Breast epithelium (tissue), 4 donors: ENCODE data around the gene SQSTM1. TPM values are rescaled to one million over a fixed set of nuclear protein-coding genes. Genes with fewer than 3 reads are reported as not detected.

Experiments
- DNase-seq, 2 donors: peaks; one replicate each; pipeline ENCODE4 v3.0.0-alpha.2; 2019; ENCODE audit warnings: low spot score in 2 of 2
- H3K27ac ChIP-seq, 2 donors: fragments of 200-600 bp; sonication (generic) in 1 of 2; one replicate each; pipeline ENCODE4 v1.5.1; 2016 to 2019; ENCODE audit warnings: mild to moderate bottlenecking in 1 of 2
- H3K27me3 ChIP-seq, 2 donors: fragments of 200-600 bp; sonication (generic) in 1 of 2; one replicate each; pipeline versions ENCODE4 v1.5.1 to v1.6.0; 2017 to 2019; ENCODE audit warnings: control low read depth in 1 of 2, mild to moderate bottlenecking in 1 of 2
- H3K36me3 ChIP-seq: fragments of 200-600 bp; one replicate; pipeline ENCODE4 v1.5.1; 2019
- H3K4me1 ChIP-seq, 2 donors: fragments of 200-600 bp; sonication (generic); one replicate each; pipeline ENCODE4 v1.5.1; 2016 to 2019; ENCODE audit warnings: control low read depth in 1 of 2
- H3K4me3 ChIP-seq, 3 donors: fragments of 200-600 bp; sonication (generic); 1 replicate in 2 of 3; 2 replicates in 1 of 3; pipeline ENCODE4 v1.5.1; 2016 to 2019; ENCODE audit warnings: mild to moderate bottlenecking in 3 of 3, moderate library complexity in 2 of 3
- H3K9me3 ChIP-seq, 2 donors: fragments of 200-600 bp; sonication (generic) in 1 of 2; one replicate each; pipeline ENCODE4 v1.5.1; 2016 to 2019; ENCODE audit warnings: control low read depth in 1 of 2
- CTCF ChIP-seq, 3 donors: fragments of 450-650 bp; IDR thresholded peaks; one replicate each; pipeline ENCODE4 v1.5.1; 2016 to 2017; ENCODE audit warnings: antibody characterized with exemption in 3 of 3, mild to moderate bottlenecking in 3 of 3, moderate library complexity in 3 of 3
- POLR2A ChIP-seq: fragments of 450-650 bp; IDR thresholded peaks from one replicate; pipeline ENCODE4 v1.6.1; 2016; ENCODE audit warnings: antibody characterized with exemption, mild to moderate bottlenecking, moderate library complexity
- POLR2AphosphoS5 ChIP-seq, 3 donors: sonication (generic); formaldehyde crosslinking; IDR thresholded peaks; one replicate each; pipeline ENCODE4 v1.6.1; 2017; ENCODE audit warnings: antibody characterized with exemption in 3 of 3
- intact Hi-C: fragments of 100-400 bp; cut with DNase I; formaldehyde crosslinking; loops from one replicate; pipeline ENCODE4 v1.15.1; 2023; ENCODE audit warnings: low total_unique reads
- total RNA-seq, 3 donors: library from RNA; depleted of rRNA; stranded (reverse); fragments of >200 nt; gene quantifications; one replicate each; pipeline ENCODE4 v1.1.0, GENCODE V29; 2016

The SQSTM1 gene
- total RNA-seq, 3 donors from 2014 or later: 407 to 695 (median 462) TPM

- Histone ChIP-seq H3K27me3 (no peaks in the 10 kb centered on the region), H3K27ac (peak overlapping the region; percentile 17 to 32), H3K4me1 (no peaks in the 10 kb centered on the region), H3K4me3 (no peak overlapping the region), H3K9me3 (no peaks in the 10 kb centered on the region), H3K36me3 (peaks cover 18% of the 10 kb centered on the region)
- DNase-seq: no peak
- intact Hi-C loops: no loop called here
- no peak for TF ChIP-seq CTCF (IDR thresholded peaks at IDR 0.05)
- TF ChIP-seq POLR2A: no peak
- TF ChIP-seq POLR2AphosphoS5 (IDR thresholded peaks at IDR 0.05): peak in 1 of 3 donors; percentile 9
Measured at GRCh38 chr5:179837076-179838011, 16.6 kb downstream of the SQSTM1 start.

GRCh38 chr5:179839328-179840256, 18.9 kb downstream of the SQSTM1 start:
- peaks cover 5% of the 10 kb centered on the region for H3K36me3 ChIP-seq
- no peaks in the 10 kb centered on the region for H3K4me1 ChIP-seq
- no peak for DNase-seq
- no peak for TF ChIP-seq CTCF (IDR thresholded peaks at IDR 0.05)
- no peak for TF ChIP-seq POLR2A
- TF ChIP-seq POLR2AphosphoS5 (IDR thresholded peaks at IDR 0.05): no peak
- peak overlapping the region in 1 of 2 donors; percentile 0 for H3K27ac ChIP-seq
- peaks cover 0 to under 1% of the 10 kb centered on the region in 2 donors for H3K9me3 ChIP-seq
- intact Hi-C loops: no loop called here
- no peak overlapping the region for H3K4me3 ChIP-seq
- H3K27me3 ChIP-seq: no peaks in the 10 kb centered on the region

GRCh38 chr5:179840321-179840720, 19.6 kb downstream of the SQSTM1 start:
- intact Hi-C loops: no loop called here
- TF ChIP-seq POLR2AphosphoS5 (IDR thresholded peaks at IDR 0.05) (no peak), POLR2A (no peak), CTCF (IDR thresholded peaks at IDR 0.05) (no peak)
- Histone ChIP-seq H3K27me3 (no peaks in the 10 kb centered on the region), H3K4me3 (no peak overlapping the region), H3K9me3 (peaks cover 5 to 8% of the 10 kb centered on the region in 2 donors), H3K36me3 (peaks cover 5% of the 10 kb centered on the region), H3K27ac (no peak overlapping the region), H3K4me1 (no peaks in the 10 kb centered on the region)
- no peak for DNase-seq

GRCh38 chr5:179840766-179841165, 20.1 kb downstream of the SQSTM1 start:
- Histone ChIP-seq H3K27ac (no peak overlapping the region), H3K27me3 (no peaks in the 10 kb centered on the region), H3K9me3 (peaks cover 6 to 10% of the 10 kb centered on the region in 2 donors), H3K36me3 (peaks cover 5% of the 10 kb centered on the region), H3K4me1 (no peaks in the 10 kb centered on the region), H3K4me3 (no peak overlapping the region)
- DNase-seq: no peak
- TF ChIP-seq CTCF (IDR thresholded peaks at IDR 0.05) (no peak), POLR2AphosphoS5 (IDR thresholded peaks at IDR 0.05) (no peak), POLR2A (no peak)
- intact Hi-C loops: no loop called here
